ENCODE results near the gene PRDM16.

GRCh38 chr1:3465935-3466321, 396.9 kb downstream of the PRDM16 start:
- TF ChIP-seq RAD21 (IDR thresholded peaks at IDR 0.05; ENCODE audit: low read length) (no peak), YY1 (IDR thresholded peaks at IDR 0.05; ENCODE audit: low read depth) (no peak), REST (IDR thresholded peaks at IDR 0.05; ENCODE audit: low read depth, low read length) (no peak), CHD2 (IDR thresholded peaks at IDR 0.05; ENCODE audit: low read length, partially characterized antibody) (no peak), RCOR1 (IDR thresholded peaks at IDR 0.05; ENCODE audit: low read length) (no peak), EP300 (IDR thresholded peaks at IDR 0.05; ENCODE audit: borderline replicate concordance in 1 of 2, low read depth in 1 of 2, low read length in 1 of 2) (no peak), TAF1 (IDR thresholded peaks at IDR 0.05; ENCODE audit: borderline replicate concordance, low read depth, low read length) (no peak), POLR2AphosphoS5 (IDR thresholded peaks at IDR 0.05; ENCODE audit: low read depth, low read length) (no peak)
- TF ChIP-seq, protein P1, sequence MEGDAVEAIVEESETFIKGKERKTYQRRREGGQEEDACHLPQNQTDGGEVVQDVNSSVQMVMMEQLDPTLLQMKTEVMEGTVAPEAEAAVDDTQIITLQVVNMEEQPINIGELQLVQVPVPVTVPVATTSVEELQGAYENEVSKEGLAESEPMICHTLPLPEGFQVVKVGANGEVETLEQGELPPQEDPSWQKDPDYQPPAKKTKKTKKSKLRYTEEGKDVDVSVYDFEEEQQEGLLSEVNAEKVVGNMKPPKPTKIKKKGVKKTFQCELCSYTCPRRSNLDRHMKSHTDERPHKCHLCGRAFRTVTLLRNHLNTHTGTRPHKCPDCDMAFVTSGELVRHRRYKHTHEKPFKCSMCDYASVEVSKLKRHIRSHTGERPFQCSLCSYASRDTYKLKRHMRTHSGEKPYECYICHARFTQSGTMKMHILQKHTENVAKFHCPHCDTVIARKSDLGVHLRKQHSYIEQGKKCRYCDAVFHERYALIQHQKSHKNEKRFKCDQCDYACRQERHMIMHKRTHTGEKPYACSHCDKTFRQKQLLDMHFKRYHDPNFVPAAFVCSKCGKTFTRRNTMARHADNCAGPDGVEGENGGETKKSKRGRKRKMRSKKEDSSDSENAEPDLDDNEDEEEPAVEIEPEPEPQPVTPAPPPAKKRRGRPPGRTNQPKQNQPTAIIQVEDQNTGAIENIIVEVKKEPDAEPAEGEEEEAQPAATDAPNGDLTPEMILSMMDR (IDR thresholded peaks at IDR 0.05) = no peak
- TF ChIP-seq, protein P2, sequence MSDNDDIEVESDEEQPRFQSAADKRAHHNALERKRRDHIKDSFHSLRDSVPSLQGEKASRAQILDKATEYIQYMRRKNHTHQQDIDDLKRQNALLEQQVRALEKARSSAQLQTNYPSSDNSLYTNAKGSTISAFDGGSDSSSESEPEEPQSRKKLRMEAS (IDR thresholded peaks at IDR 0.05; ENCODE audit: low read depth) = no peak
- TF ChIP-seq, protein P3, sequence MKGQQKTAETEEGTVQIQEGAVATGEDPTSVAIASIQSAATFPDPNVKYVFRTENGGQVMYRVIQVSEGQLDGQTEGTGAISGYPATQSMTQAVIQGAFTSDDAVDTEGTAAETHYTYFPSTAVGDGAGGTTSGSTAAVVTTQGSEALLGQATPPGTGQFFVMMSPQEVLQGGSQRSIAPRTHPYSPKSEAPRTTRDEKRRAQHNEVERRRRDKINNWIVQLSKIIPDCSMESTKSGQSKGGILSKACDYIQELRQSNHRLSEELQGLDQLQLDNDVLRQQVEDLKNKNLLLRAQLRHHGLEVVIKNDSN (IDR thresholded peaks at IDR 0.05; ENCODE audit: borderline replicate concordance, low read depth) = no peak

Measured in SK-N-SH (cell line).